GM12892 (cell line): ENCODE data around the gene DAGLB.

ENCODE experiments used
- POLR2A ChIP-seq: IDR thresholded peaks from 2 replicates; pipeline ENCODE4 v1.6.1; 2011; ENCODE audit warnings: low read depth, low read length, control low read depth
- POLR2AphosphoS5 ChIP-seq: IDR thresholded peaks from 2 replicates; pipeline ENCODE4 v1.6.1; 2011; ENCODE audit warnings: low read depth, low read length, control low read depth
- TAF1 ChIP-seq: IDR thresholded peaks from 2 replicates; pipeline ENCODE4 v1.6.1; 2011; ENCODE audit warnings: low read depth, mild to moderate bottlenecking, control low read depth, low read length, borderline replicate concordance

GRCh38 chr7:6453734-6454133 lies 6.0 kb upstream of the DAGLB start:
- TF ChIP-seq POLR2A (no peak), POLR2AphosphoS5 (no peak), TAF1 (no peak)
